Esophagus squamous epithelium (tissue), 4 donors: ENCODE measurements around the gene CETN1.

ENCODE experiments used
- CTCF ChIP-seq, 6 experiments: fragments of 450-650 bp in 4 of 6; fragments of 200-600 bp in 2 of 6; sonication (generic) in 2 of 6; IDR thresholded peaks; one replicate each; pipeline ENCODE4 v1.5.1; 2016 to 2019; ENCODE audit warnings: antibody characterized with exemption in 6 of 6, mild to moderate bottlenecking in 4 of 6, moderate library complexity in 4 of 6
- POLR2A ChIP-seq, 4 donors: fragments of 450-650 bp; IDR thresholded peaks; one replicate each; pipeline ENCODE4 v1.6.1; 2017; ENCODE audit warnings: antibody characterized with exemption in 4 of 4, mild to moderate bottlenecking in 4 of 4, moderate library complexity in 3 of 4

- TF ChIP-seq CTCF (IDR thresholded peaks at IDR 0.05), result no peak
- TF ChIP-seq POLR2A (IDR thresholded peaks at IDR 0.05), result no peak
Observed at GRCh38 chr18:543447-544078, 36.6 kb upstream of the CETN1 start.
